ENCODE data around the gene TBC1D1. TPM values are rescaled to one million over a fixed set of nuclear protein-coding genes. Genes with fewer than 3 reads are reported as not detected.

TBC1D1 gene
- total RNA-seq, 1 donor from 2014 or later = 58.5 TPM

DNA sequence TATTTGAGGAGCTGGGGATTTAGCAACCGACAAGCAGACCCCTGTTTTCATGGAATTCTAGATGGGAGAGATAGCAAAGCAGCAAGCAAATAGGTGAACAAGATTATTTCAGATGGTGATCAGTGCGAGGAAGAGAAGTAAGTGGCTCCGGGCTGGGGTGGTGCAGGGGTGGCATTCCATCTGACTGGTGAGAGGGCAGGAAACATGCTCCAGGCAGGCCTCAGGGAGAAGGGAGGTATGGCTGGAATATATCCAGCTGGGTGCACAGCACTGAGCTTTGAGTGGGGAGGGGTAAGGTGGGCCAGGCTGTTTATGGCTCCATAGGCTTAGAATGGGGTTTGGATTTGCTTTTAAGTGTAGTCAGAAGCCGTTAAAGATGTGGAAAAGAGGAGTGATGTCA is 90.5 kb downstream of the TBC1D1 start:
- intact Hi-C loops (cut with micrococcal nuclease) = no loop called here
- no peaks in the 10 kb centered on the region for H3K27me3 Mint-ChIP-seq (ENCODE audit: low read depth)
- no peak overlapping the region for H3K27ac Mint-ChIP-seq
- DNase-seq (ENCODE audit: low spot score) = no peak
- no peak overlapping the region for H3K4me3 Mint-ChIP-seq (ENCODE audit: low read depth)
- H3K36me3 Mint-ChIP-seq (ENCODE audit: low read depth) = peaks cover 3% of the 10 kb centered on the region
- H3K9me3 Mint-ChIP-seq = no peaks in the 10 kb centered on the region
- peaks cover 28% of the 10 kb centered on the region for H3K4me1 Mint-ChIP-seq (ENCODE audit: low read depth)

DNA sequence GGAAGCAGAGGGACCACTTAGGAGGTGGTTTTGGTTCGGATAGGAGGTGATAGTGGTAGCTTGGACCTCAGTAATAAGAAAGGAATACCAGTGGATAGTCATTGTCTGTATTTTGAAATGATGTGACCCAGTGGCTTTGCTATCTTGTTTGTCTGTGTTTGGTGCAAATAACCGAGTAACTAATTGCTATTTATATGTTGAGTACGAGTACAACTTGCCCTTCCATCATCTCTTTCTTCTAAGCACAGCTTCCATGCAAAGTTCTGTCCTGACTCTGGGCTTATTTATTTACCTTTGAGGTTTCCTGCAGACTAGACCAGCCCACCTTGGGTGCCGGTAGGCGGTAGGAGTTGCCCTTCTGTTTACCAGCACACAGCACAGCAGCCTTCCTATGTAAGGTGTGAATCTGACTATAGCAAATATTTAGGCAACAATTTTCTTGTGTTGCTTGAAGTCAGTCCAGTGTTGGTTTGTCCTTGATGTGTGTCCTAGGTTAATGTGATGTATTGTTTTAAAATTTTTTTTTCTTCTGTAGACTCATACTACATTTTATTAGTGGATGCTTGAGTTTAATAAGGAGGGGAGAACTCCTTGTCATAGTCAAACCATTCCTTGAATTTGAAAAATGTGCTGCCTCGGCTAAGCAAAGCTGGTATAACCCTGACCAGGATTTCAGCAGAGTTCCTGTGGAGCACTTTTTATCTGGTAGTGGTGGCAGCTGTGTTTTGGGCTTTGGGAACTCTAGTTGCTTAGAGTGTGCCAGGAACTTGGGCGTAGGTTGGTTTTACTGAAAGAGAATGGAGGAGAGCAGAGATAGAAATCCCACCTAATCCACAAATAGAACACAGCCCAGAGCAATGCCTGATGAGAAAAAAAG is 91.2 kb downstream of the TBC1D1 start:
- no peaks in the 10 kb centered on the region for H3K27me3 Mint-ChIP-seq (ENCODE audit: low read depth)
- no peak overlapping the region for H3K27ac Mint-ChIP-seq
- H3K9me3 Mint-ChIP-seq = no peaks in the 10 kb centered on the region
- no peak for DNase-seq (ENCODE audit: low spot score)
- intact Hi-C loops (cut with micrococcal nuclease) = no loop called here
- H3K4me1 Mint-ChIP-seq (ENCODE audit: low read depth) = peaks cover 29% of the 10 kb centered on the region
- no peak overlapping the region for H3K4me3 Mint-ChIP-seq (ENCODE audit: low read depth)
- H3K36me3 Mint-ChIP-seq (ENCODE audit: low read depth) = peaks cover 3% of the 10 kb centered on the region

DNA sequence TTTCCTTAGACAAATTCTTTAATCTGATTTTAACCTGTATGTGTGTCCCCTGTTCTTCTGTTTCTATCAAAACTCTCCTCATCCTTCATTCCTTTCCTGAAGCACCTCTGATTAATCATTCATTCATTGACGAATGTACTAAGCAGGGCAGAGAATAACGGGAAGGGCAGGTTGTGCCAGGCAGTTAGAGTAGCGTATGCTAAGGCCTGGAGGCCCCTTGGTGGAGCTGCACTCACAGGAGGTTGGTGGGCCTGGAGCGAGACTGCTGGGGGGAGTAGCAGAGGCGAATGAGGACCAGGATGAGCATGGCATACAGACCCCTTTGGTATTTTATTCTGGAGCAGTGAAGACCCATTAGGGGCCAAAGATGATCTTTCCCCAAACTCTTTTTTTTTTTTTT is 91.9 kb downstream of the TBC1D1 start:
- intact Hi-C loops (cut with micrococcal nuclease) = no loop called here
- Mint-ChIP-seq H3K9me3 (no peaks in the 10 kb centered on the region), H3K27me3 (ENCODE audit: low read depth) (no peaks in the 10 kb centered on the region)

DNA sequence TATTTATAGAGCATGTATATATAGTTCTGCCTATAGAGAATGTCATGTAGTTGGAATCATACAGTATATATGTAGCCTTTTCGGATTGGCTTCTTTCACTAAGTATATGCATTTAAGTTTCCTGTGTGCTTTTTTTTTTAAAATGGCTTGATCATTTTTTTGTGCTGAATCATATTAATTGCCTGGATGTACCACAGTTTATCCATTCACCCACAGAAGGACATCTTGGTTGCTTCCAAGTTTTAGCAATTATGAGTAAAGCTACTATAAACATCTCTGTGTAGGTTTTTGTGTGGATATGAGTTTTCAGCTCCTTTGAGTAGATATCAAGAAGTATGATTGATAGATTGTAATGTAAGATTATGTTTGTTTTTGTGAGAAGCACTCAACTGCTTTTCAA is 93.1 kb downstream of the TBC1D1 start:
- Mint-ChIP-seq H3K4me3 (ENCODE audit: low read depth) (no peak overlapping the region), H3K9me3 (no peaks in the 10 kb centered on the region), H3K36me3 (ENCODE audit: low read depth) (peaks cover 10% of the 10 kb centered on the region), H3K27ac (no peak overlapping the region), H3K27me3 (ENCODE audit: low read depth) (no peaks in the 10 kb centered on the region), H3K4me1 (ENCODE audit: low read depth) (peaks cover 21% of the 10 kb centered on the region)
- intact Hi-C loops (cut with micrococcal nuclease) = no loop called here
- DNase-seq (ENCODE audit: low spot score) = no peak

More for the DNA sequence above, 91.9 kb downstream of the TBC1D1 start:
- Mint-ChIP-seq H3K4me1 (ENCODE audit: low read depth) (peaks cover 29% of the 10 kb centered on the region), H3K27ac (no peak overlapping the region), H3K4me3 (ENCODE audit: low read depth) (no peak overlapping the region), H3K36me3 (ENCODE audit: low read depth) (peaks cover 3% of the 10 kb centered on the region)
- DNase-seq (ENCODE audit: low spot score) = no peak

DNA sequence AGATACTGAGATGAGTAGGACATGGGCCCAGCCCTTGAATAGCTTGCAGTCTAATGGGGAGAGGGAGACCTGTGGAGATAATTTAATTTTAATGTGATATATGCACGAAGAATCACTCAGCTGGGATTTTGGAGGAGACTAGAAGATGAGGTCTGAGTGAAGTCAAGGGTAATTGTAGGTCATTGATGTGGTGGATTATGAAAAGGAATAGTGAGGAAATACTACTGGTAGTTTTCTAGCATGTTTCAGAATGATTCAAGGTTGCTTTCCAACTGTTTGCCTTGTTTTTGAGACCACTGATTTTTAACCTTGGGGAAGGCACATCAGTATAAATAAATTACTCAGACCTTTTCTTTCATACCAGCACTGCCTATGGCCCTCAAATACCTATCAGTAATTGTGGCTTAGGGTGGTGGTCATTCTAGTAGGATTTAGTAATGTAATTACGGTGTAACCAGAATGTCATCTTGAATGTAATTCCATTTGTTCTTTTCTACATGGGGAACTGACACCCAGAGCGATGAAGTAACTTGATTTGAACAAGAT is 94.9 kb downstream of the TBC1D1 start:
- peaks cover 10% of the 10 kb centered on the region for H3K36me3 Mint-ChIP-seq (ENCODE audit: low read depth)
- intact Hi-C loops (cut with micrococcal nuclease) = no loop called here
- H3K27ac Mint-ChIP-seq = no peak overlapping the region
- peaks cover 13% of the 10 kb centered on the region for H3K4me1 Mint-ChIP-seq (ENCODE audit: low read depth)
- H3K9me3 Mint-ChIP-seq = no peaks in the 10 kb centered on the region
- H3K27me3 Mint-ChIP-seq (ENCODE audit: low read depth) = no peaks in the 10 kb centered on the region
- no peak for DNase-seq (ENCODE audit: low spot score)
- H3K4me3 Mint-ChIP-seq (ENCODE audit: low read depth) = no peak overlapping the region

DNA sequence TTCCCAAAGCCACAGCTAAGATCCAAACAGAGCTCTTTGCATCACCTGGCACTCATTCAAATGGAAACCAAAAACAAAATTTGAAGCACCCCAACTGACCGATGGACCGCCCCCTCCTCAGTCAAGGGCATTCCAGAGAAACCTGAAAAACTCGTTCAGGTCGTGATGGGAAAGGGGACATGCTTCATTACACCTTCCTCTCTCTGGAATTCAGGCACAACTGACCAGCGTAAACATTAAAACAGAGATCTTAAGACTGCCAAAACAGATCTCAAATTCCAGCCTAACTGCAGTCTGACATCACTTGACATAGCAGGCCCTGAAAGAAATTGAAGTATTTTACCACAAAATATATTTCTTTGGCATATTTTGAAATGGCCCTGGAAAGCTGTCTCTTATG is 97.8 kb downstream of the TBC1D1 start:
- peaks cover 8% of the 10 kb centered on the region for H3K4me1 Mint-ChIP-seq (ENCODE audit: low read depth)
- no peaks in the 10 kb centered on the region for H3K27me3 Mint-ChIP-seq (ENCODE audit: low read depth)
- H3K4me3 Mint-ChIP-seq (ENCODE audit: low read depth) = no peak overlapping the region

DNA sequence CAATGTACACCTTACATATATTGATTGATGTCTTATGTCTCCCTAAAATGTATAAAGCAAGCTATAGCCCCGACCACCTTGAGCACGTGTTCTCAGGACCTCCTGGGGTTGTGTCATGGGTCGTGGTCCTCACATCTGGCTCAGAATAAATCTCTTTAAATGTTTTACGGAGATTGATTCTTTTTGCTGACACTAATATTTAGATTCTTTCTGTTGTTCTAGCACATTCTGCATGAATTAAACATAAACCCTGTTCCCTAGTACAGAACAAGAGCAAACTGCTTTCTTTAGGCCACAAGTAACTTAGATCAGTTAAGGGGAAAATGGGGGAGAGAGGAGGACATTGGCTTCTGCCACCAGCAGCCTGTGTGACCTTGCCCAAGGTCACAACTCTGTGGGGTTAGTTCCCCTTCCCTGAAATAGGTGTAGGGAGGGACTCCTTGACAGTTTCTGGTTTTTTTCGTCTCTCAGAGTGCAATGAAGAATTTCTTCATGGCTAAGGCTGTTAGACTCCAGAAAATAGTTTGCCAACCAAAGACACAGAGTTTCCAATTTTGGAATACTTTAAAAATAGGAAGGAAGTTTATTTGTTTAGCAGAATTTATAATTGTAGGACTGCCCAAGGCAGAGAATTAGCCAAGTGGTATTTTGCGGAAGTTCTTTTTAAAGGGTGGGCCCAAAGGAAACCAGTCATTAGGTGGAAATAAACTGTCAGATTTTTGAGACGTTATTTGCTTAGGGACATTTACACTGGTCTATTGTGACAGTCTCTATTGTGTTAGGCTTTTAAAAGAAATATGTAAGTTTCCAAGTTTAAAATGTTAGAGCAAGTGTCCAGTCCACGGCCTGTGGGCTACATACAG is 98.7 kb downstream of the TBC1D1 start:
- no peak for DNase-seq (ENCODE audit: low spot score)
- H3K9me3 Mint-ChIP-seq = no peaks in the 10 kb centered on the region
- H3K27ac Mint-ChIP-seq = no peak overlapping the region
- intact Hi-C loops (cut with micrococcal nuclease) = no loop called here
- H3K4me3 Mint-ChIP-seq (ENCODE audit: low read depth) = no peak overlapping the region
- peaks cover 11% of the 10 kb centered on the region for H3K4me1 Mint-ChIP-seq (ENCODE audit: low read depth)
- peaks cover 7% of the 10 kb centered on the region for H3K36me3 Mint-ChIP-seq (ENCODE audit: low read depth)
- H3K27me3 Mint-ChIP-seq (ENCODE audit: low read depth) = no peaks in the 10 kb centered on the region

More for the DNA sequence above, 97.8 kb downstream of the TBC1D1 start:
- DNase-seq (ENCODE audit: low spot score) = no peak
- intact Hi-C loops (cut with micrococcal nuclease) = no loop called here
- peaks cover 10% of the 10 kb centered on the region for H3K36me3 Mint-ChIP-seq (ENCODE audit: low read depth)
- H3K27ac Mint-ChIP-seq = no peak overlapping the region
- no peaks in the 10 kb centered on the region for H3K9me3 Mint-ChIP-seq

DNA sequence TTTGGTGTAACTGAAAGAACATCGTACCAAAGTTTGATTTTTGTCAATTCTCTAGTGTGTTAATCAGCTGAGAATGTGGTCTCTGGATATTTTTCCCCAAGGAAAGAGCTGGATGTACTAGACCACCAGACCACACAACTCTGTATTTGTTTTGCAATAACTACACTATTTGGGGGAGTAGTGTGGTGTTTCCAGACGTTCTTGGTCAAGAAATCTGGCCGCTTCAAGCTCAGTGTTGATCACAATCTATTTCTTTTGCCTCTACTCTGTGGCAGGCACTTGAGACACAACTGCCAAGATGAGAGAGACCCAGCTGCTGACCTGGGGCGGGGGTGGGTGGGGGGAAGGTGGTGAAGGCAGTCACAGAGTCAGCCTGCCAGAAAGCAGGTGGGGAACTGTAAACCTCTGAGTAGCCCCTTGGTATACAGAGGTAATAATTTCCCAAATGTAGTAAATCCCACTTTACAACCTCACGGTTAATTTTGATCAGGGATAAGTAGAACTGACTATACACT is 99.9 kb downstream of the TBC1D1 start:
- intact Hi-C loops (cut with micrococcal nuclease) = no loop called here
- no peaks in the 10 kb centered on the region for H3K27me3 Mint-ChIP-seq (ENCODE audit: low read depth)
- peaks cover 7% of the 10 kb centered on the region for H3K36me3 Mint-ChIP-seq (ENCODE audit: low read depth)
- DNase-seq (ENCODE audit: low spot score) = no peak
- no peak overlapping the region for H3K4me3 Mint-ChIP-seq (ENCODE audit: low read depth)
- H3K27ac Mint-ChIP-seq = no peak overlapping the region
- H3K9me3 Mint-ChIP-seq = no peaks in the 10 kb centered on the region
- H3K4me1 Mint-ChIP-seq (ENCODE audit: low read depth) = peaks cover 17% of the 10 kb centered on the region

DNA sequence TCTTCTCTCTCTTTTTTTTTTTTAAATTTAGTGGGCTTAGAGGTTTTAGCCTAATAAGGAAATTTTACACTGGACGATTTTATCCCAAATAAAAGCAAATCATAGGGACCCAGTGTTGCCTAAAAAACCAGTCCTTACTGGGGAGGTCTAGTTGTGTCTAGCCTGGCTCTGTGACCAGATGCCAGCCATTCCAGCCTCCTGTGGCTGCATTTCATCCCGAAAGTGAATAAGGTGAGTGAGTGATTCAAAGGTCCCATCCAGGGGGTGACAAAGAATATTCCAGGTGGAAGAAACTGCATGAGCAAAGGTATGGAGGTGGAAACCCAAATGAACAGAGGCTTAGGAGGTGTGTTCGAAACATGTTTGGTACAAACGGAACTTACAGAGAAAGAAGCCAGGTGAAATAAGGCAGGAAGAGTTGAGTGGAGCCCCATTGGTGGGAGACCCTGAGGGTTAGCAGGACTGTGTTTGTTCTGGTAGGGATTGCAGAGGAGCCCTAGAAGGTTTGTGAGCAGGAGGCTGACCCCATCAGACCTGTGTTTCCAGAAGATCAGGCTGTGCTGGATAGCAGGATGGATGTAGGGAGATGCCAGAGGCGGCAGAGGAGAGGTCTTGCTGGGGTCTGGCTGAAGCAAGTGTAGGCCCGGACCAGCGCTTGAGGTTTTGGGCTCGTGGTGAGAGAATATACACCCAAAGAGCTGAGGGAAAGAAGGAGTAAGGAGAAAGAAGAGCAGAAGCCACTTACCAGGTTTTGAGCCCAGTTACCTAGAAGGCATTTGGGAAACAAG is 100.9 kb downstream of the TBC1D1 start:
- intact Hi-C loops (cut with micrococcal nuclease) = no loop called here
- no peak overlapping the region for H3K27ac Mint-ChIP-seq
- H3K4me3 Mint-ChIP-seq (ENCODE audit: low read depth) = no peak overlapping the region
- H3K9me3 Mint-ChIP-seq = no peaks in the 10 kb centered on the region
- H3K27me3 Mint-ChIP-seq (ENCODE audit: low read depth) = no peaks in the 10 kb centered on the region
- DNase-seq (ENCODE audit: low spot score) = no peak
- peaks cover 7% of the 10 kb centered on the region for H3K36me3 Mint-ChIP-seq (ENCODE audit: low read depth)
- peaks cover 18% of the 10 kb centered on the region for H3K4me1 Mint-ChIP-seq (ENCODE audit: low read depth)

DNA sequence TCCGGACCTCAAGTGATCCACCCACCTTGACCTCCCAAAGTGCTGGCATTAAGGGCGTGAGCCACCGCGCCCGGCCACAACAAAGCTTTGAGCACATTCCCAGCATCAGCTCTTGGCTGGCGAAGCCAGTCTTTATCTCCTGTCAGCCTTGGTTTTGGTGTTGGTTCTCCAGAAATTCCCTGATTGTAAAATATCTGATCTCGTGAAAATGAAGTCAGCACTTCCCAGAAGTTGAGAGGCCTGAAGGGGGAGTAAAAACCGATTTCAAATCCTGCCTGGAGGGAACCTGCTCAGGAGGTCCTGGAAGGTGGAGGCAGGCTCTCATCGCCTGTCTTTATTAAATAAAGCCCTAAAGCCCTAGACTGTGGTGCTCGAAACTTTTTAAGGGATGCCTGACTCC is 102.9 kb downstream of the TBC1D1 start:
- no peak overlapping the region for H3K27ac Mint-ChIP-seq
- H3K9me3 Mint-ChIP-seq = no peaks in the 10 kb centered on the region
- peaks cover 25% of the 10 kb centered on the region for H3K4me1 Mint-ChIP-seq (ENCODE audit: low read depth)
- intact Hi-C loops (cut with micrococcal nuclease) = no loop called here
- no peaks in the 10 kb centered on the region for H3K27me3 Mint-ChIP-seq (ENCODE audit: low read depth)
- DNase-seq (ENCODE audit: low spot score) = no peak
- peaks cover 3% of the 10 kb centered on the region for H3K36me3 Mint-ChIP-seq (ENCODE audit: low read depth)
- no peak overlapping the region for H3K4me3 Mint-ChIP-seq (ENCODE audit: low read depth)

DNA sequence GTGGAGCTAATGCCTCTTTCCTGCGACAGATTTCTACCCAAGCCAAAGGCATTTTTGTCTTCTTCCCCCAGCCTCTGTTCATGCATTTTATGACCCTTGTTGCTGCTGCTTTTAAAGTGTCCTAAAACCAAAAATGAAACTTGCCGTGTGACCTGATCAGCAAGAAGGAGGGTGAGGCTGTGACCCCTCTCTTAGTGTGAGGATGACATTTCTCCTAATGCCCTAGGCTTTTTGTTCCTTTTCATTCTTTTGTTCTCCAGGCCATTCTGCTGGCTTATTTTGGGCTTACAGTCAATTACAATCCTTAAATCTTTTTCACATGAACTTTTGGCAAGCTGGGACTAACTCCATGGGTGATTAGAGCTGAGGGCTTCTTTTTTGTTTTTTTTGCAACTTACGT is 103.7 kb downstream of the TBC1D1 start:
- intact Hi-C loops (cut with micrococcal nuclease) = no loop called here
- H3K9me3 Mint-ChIP-seq = no peaks in the 10 kb centered on the region
- peaks cover 28% of the 10 kb centered on the region for H3K4me1 Mint-ChIP-seq (ENCODE audit: low read depth)
- no peak for DNase-seq (ENCODE audit: low spot score)
- H3K27me3 Mint-ChIP-seq (ENCODE audit: low read depth) = no peaks in the 10 kb centered on the region
- peaks cover 3% of the 10 kb centered on the region for H3K36me3 Mint-ChIP-seq (ENCODE audit: low read depth)
- H3K4me3 Mint-ChIP-seq (ENCODE audit: low read depth) = no peak overlapping the region
- H3K27ac Mint-ChIP-seq = no peak overlapping the region

DNA sequence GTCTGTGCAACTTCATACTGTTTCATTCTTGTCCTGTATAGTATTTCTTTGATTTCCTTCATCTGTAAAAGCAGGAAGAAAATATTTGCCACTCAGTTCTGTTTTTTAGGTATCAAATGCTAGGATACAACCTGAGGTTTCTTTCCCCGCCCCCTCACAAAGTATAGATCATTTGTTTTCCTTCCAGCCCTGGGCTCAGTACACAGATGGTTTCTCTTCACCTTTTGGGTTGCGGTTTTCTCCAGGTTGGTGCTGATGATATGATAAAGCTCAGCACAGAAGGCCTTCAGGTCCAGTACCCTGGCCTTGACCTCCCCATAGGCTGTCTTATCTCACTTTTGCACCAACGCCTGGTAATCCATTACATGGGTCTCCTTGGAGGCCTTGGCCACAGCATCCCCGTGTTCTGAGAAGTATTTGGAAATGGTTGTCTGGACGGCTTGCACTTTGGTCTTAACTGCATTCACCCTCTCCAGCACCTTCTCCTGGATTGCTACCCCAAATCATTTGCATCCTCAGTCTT is 104.5 kb downstream of the TBC1D1 start:
- intact Hi-C loops (cut with micrococcal nuclease) = no loop called here
- Mint-ChIP-seq H3K36me3 (ENCODE audit: low read depth) (peaks cover 3% of the 10 kb centered on the region), H3K9me3 (no peaks in the 10 kb centered on the region)

More for the DNA sequence above, 104.5 kb downstream of the TBC1D1 start:
- no peak overlapping the region for H3K4me3 Mint-ChIP-seq (ENCODE audit: low read depth)
- peaks cover 29% of the 10 kb centered on the region for H3K4me1 Mint-ChIP-seq (ENCODE audit: low read depth)
- no peak for DNase-seq (ENCODE audit: low spot score)
- H3K27me3 Mint-ChIP-seq (ENCODE audit: low read depth) = no peaks in the 10 kb centered on the region
- H3K27ac Mint-ChIP-seq = no peak overlapping the region
